Measurements from ENCODE around the gene RCOR3.
A peak's percentile ranks its signal among the peaks of the same experiment; 100 is the strongest.
"Not testable (repeated sequence)": the region's sequence is repeated elsewhere in the genome, so short reads cannot be mapped to it uniquely, and the experiment has no call there.

The RCOR3 gene

GRCh38 chr1:211260141-211261107 is 1.3 kb downstream of the RCOR3 start:
- peak; percentile 71 for DNase-seq

DNA sequence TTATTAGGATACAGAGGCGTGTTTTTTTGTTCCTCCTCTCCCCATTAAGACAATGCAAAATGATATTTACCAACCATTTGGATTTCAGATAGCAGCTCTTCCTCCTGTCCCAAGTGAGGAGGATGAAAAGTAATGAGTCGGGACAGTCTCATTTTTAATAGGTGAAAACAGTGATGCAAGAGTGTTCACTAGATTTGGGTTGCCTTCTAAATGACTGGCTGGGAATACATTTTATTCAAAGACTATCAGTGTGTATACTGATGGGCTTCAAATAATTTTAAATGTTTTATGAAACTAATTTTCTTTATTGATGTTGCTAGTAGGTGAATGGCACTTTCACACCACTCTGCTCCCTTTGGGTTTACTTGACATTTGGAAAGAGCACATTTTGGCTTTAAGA is 2.1 kb downstream of the RCOR3 start:
- DNase-seq, result no peak

DNA sequence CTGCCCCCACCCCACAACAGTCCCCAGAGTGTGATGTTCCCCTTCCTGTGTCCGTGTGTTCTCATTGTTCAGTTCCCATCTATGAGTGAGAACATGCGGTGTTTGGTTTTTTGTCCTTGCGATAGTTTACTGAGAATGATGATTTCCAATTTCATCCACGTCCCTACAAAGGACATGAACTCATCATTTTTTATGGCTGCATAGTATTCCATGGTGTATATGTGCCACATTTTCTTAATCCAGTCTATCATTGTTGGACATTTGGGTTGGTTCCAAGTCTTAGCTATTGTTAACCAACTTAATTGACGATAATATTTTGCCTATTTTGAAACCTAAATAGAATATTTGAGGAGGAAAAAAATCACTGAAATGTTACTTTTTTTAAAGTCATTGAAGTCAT is 3.9 kb downstream of the RCOR3 start:
- not testable (repeated sequence) for DNase-seq

GRCh38 chr1:211267204-211267857 is 8.2 kb downstream of the RCOR3 start:
- DNase-seq, result no peak

DNA sequence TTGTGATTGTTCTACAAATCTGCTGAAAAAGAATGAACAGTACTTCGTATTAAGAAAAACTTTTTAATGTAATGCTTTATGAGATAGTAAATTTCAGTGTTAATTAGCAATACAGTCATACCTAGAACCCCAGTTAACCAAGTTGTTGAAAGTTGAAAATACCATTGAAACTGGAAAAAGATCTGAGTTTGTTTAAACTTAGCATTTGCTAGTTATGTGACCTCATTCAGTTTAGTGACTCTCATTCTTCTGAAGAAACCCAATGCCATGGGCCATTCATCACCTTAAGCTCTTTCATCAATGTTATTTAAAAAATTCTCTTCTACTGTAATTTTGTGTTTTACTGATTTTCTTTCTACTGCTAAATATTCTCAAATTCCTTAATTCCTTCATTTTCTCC is 20.2 kb downstream of the RCOR3 start:
- DNase-seq, result no peak

DNA sequence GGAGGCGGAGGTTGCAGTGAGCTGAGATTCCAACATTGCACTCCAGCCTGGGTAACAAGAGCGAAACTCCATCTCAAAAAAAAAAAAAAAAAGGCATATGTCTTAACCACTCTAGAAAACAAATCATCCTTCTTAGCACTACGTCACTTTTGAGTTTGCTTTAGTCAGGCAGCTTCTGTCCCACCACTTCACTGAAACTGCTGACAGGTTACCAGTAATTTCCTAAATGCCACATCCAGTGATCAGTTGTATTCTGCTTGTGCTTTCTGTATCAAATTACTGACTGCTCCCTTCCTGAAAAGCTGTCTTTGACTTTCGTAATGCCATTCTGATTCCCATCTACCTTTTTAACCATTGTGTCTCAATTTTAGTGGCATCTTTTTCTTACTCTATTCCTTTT is 21.7 kb downstream of the RCOR3 start:
- no peak for DNase-seq

DNA sequence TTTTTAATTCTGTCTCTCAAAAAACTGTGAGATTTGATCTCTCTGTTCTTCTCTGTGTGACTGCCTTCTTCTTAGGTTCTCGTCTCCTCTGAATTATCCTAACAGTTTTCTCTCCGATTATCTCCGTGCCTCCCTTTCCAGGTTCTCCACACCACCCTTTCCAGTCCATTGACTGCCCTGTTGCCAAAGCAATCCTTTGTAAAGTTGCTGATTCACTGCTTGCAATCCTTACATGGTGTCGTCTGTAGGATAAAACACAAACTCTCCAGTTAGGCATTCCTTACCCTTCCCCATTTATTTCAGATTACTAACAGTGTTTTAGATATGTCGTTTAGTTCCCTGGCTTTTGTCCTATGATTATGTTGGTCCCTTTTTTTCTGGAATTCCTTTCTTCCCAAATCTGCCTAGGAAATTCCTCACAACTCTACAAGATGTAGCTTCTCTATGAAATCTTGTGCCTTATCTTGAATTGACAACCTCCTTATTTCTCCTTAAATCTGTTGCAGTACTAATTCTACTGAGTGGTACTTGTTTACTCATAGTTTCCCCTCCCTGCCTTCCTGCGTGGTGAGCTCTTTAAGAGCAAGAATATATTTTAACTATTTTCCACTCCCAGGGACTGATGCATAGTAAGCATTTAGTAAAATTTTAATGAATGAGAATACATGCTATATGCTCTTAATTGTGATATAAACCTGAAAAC is 22.3 kb downstream of the RCOR3 start:
- no peak for DNase-seq

DNA sequence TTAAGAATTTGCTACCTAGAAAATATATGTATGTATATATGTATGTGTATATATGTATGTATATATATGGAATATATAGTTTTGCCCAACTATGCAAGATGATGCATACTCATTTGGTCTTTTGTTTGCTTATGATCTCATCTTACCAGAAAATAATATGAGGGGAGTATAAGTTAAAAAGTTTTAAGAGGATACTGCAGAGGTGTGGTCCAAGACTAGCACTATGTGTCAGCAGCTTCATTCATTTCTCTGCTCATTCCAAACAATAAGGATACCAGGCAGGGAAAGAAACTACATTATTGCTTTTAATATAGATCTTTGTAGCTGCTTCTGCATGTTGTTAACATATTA is 22.8 kb downstream of the RCOR3 start:
- no peak for DNase-seq

- no peak for DNase-seq
Observed at GRCh38 chr1:211285196-211285595, 26.0 kb downstream of the RCOR3 start.

DNA sequence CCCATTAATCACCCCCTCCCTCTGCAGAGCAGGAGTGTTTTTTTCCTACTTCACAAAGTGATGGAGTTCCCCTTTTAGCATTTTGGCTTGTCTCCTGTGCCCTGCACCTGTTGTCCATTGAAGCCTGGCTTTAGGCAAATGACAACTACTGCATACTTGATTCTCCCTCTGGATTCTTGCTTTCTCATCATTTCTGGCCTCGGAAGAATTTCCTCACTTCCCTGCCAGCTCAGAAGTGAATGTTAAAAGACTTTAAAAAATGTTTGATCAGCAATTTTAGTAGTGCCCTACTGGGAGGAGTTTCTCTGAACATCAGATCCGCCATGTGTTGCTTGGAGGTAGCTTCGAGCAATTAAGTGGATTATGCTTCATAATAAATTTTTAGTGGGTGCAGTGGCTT is 28.1 kb downstream of the RCOR3 start:
- no peak for DNase-seq

DNA sequence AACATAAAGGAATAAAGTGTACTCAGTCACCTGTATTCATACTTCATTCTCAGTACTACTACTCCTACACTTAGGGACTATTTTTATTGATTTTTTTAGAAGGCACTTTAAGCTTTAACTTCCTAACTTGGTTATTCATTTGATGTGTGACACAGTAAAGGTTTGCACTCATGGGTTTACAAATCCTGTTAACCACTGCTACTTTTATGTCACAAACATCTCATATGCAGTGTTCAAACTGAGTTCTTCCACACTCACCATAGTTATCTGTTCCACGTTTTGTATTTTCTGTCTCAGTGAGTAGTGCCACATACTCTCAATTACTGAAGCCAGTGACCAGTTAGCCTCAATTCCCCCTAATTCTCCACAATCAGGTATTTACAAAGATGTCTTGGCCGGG is 33.2 kb downstream of the RCOR3 start:
- DNase-seq, result no peak

DNA sequence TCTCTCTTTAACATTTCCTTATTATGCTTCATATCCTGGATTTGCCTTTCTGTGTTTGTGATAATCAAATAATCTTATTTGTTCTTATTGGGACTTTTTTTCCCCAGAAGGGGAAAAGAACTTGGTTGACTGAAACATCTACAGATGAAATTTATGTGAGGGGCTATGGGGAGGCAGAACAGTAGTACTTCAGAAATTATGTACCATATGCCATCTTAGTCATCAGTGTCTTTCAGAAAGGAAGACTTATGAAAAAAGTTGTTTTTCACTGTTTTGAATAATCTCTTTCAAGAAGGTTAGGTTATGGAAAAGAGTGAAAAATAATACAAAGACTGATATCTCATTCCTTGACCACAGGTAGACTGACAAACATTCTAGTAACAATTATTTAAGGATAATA is 37.2 kb downstream of the RCOR3 start:
- DNase-seq, result no peak

- DNase-seq, result peak; percentile 61
Observed at GRCh38 chr1:211305044-211305443, 45.9 kb downstream of the RCOR3 start.

- DNase-seq, result no peak
Observed at GRCh38 chr1:211309617-211310016, 50.5 kb downstream of the RCOR3 start.

DNA sequence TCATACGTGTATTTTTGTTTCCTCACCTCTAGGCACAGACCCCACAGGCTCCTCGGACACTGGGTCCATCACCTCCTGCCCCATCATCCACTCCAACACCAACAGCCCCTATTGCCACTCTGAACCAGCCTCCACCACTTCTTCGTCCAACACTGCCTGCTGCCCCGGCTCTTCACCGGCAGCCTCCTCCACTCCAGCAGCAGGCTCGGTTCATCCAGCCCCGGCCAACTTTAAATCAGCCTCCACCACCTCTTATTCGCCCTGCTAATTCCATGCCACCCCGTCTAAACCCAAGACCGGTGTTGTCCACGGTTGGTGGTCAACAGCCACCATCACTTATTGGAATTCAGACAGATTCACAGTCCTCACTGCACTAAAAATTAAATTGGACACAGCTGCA is 54.2 kb downstream of the RCOR3 start:
- no peak for DNase-seq

GRCh38 chr1:211318576-211319280 is 59.6 kb downstream of the RCOR3 start:
- DNase-seq, result no peak

GRCh38 chr1:211319892-211320291 is 60.7 kb downstream of the RCOR3 start:
- no peak for DNase-seq

- DNase-seq, result no peak
Observed at GRCh38 chr1:211320980-211321379, 61.8 kb downstream of the RCOR3 start.

- DNase-seq, result not testable (repeated sequence)
Observed at GRCh38 chr1:211321646-211322045, 62.5 kb downstream of the RCOR3 start.

DNA sequence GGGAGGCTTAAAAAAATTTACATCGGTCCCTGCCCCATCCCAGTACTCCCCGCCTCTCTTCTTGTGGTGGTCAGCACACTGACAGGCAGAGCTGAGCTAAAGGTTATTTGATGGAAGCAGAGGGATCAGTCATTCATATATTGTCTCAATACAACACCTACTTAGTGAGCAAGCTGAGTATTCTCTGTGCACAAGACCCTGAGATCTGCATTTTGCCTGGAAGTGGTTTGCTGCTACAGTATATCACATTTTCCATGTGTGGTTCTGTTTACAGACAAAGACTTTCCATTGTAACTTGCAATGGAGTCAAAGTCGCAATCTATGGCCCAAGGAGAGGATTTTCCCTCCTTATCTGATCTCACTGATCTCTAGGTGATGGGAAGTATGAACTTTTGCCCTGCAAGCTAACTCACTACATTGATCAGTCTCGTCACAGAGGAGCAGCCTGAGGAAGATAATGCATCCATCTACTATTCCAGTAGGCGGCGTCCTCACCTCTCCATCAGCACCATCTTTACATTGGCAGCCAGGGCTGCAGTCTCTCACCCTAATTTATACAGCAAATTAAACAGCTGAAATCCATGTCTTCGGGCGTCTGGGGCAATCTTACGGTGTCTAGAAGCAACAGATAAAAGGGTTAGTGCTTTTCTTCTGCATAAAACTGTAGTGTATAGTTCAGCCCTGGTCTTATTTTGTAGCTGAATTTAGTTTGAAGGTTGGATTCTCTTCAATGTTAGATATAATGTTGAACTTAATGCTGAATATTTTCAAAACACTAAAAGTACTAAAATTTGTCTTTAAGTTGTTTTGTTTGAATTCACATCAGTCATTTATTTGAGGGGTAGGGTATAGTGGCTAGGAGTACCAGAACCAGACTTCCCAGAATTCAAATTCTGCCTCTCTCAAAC is 64.2 kb downstream of the RCOR3 start:
- DNase-seq, result peak; percentile 80

- DNase-seq, result no peak
Observed at GRCh38 chr1:211324992-211325775, 66.0 kb downstream of the RCOR3 start.

All from stimulated activated CD4-positive, alpha-beta T cell treated with anti-CD3 and anti-CD28 coated beads, Interleukin-4, amount 100 ng/mL, for 24 hours (primary cell).